MCF 10A (cell line): ENCODE measurements around the gene MPZL1. TPM values are rescaled to one million over a fixed set of nuclear protein-coding genes. Genes with fewer than 3 reads are reported as not detected.

Source experiments
- BruUV-seq: library from RNA; stranded (reverse); fragments of 400-500 nt; replicated peaks from 2 replicates; lab custom pipeline; 2021; lab: Mats Ljungman, UMichigan
- CTCF ChIA-PET: fragments of 300-600 bp; sonication (Branson Sonifier 250); formaldehyde crosslinking; extraction: SDS; loops from one replicate; lab custom pipeline; 2021; ENCODE audit warnings: antibody characterized with exemption, inconsistent platforms; lab: Yijun Ruan, JAX
- POLR2A ChIA-PET: fragments of 300-600, 350-650 bp; sonication (Branson Sonifier 250); formaldehyde crosslinking; extraction: SDS; loops from one replicate; lab custom pipeline; 2020; ENCODE audit warnings: antibody characterized with exemption, inconsistent platforms; lab: Yijun Ruan, JAX
- DNase-seq: peaks from one replicate; pipeline ENCODE4 v3.0.0-alpha.2; 2018; ENCODE audit not compliant: unreplicated experiment
- H3K27ac Mint-ChIP-seq: one replicate; pipeline ENCODE4 v1.8.0; 2022; ENCODE audit warnings: mild to moderate bottlenecking, low read depth, mixed read lengths; ENCODE audit not compliant: unreplicated experiment
- H3K27me3 Mint-ChIP-seq: one replicate; pipeline ENCODE4 v1.8.0; 2022; ENCODE audit warnings: mixed read lengths; ENCODE audit not compliant: insufficient read depth, unreplicated experiment
- H3K36me3 Mint-ChIP-seq: one replicate; pipeline ENCODE4 v1.8.0; 2022; ENCODE audit warnings: mild to moderate bottlenecking, moderate library complexity, mixed read lengths; ENCODE audit not compliant: insufficient read depth, unreplicated experiment
- H3K4me1 Mint-ChIP-seq: one replicate; pipeline ENCODE4 v1.8.0; 2022; ENCODE audit warnings: mixed read lengths; ENCODE audit not compliant: insufficient read depth, unreplicated experiment
- H3K4me3 Mint-ChIP-seq: one replicate; pipeline ENCODE4 v1.8.0; 2022; ENCODE audit warnings: mild to moderate bottlenecking, moderate library complexity, mixed read lengths; ENCODE audit not compliant: unreplicated experiment
- H3K9me3 Mint-ChIP-seq: one replicate; pipeline ENCODE4 v1.8.0; 2022; ENCODE audit warnings: mixed read lengths; ENCODE audit not compliant: unreplicated experiment
- intact Hi-C: fragments of 100-400 bp; cut with micrococcal nuclease; formaldehyde crosslinking; loops from 2 replicates; pipeline ENCODE4 v1.14.1; 2022
- total RNA-seq: library from RNA; stranded (reverse); gene quantifications from 2 replicates; pipeline ENCODE4 v1.2.3, GENCODE V29; 2022
- TF ChIP-seq, protein P1 (sequence below): fragments of 200-600 bp; IDR thresholded peaks from one replicate; pipeline ENCODE4 v1.8.0; 2022; ENCODE audit warnings: antibody characterized with exemption, mild to moderate bottlenecking; ENCODE audit not compliant: unreplicated experiment

Gene MPZL1
- total RNA-seq, 1 experiment from 2014 or later = 169 TPM

DNA sequence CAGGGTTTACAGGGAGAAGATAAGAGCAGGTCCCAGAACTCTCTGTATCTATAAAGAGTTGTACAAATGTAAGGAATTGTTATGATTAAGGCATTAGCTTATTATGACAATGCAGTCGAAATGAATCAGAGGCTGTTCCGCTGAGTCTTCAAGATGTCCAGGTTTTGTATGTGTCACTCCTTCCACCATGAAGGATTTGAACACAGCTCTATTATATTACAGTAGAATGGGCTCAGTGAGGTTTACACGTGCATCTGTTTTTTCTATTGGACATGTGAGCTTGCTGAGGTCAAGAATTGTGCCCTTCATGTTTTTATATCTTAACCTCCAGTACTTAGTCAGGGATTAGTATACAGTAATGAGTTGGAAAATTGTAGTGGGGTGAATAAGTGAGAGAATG is 86.3 kb downstream of the MPZL1 start:
- ChIA-PET POLR2A (interaction anchor here (0.6 to 3.4 kb wide), 12 partner anchors 8 to 291 kb away, joined by 3 to 18 read pairs (median 6); partner anchors contain the start of genes DCAF6 and MPZL1), CTCF (interaction anchor here (0.6 to 1.9 kb wide), 15 partner anchors 9 to 407 kb away, joined by 3 to 9 read pairs (median 3); partner anchors contain the start of gene MPZL1)
- Mint-ChIP-seq H3K27ac (no peak overlapping the region), H3K4me1 (peaks cover 23% of the 10 kb centered on the region), H3K4me3 (no peak overlapping the region), H3K27me3 (no peaks in the 10 kb centered on the region), H3K36me3 (no peaks in the 10 kb centered on the region), H3K9me3 (peaks cover 8% of the 10 kb centered on the region)
- BruUV-seq = no TSS peak
- no peak for DNase-seq
- TF ChIP-seq, protein P1, sequence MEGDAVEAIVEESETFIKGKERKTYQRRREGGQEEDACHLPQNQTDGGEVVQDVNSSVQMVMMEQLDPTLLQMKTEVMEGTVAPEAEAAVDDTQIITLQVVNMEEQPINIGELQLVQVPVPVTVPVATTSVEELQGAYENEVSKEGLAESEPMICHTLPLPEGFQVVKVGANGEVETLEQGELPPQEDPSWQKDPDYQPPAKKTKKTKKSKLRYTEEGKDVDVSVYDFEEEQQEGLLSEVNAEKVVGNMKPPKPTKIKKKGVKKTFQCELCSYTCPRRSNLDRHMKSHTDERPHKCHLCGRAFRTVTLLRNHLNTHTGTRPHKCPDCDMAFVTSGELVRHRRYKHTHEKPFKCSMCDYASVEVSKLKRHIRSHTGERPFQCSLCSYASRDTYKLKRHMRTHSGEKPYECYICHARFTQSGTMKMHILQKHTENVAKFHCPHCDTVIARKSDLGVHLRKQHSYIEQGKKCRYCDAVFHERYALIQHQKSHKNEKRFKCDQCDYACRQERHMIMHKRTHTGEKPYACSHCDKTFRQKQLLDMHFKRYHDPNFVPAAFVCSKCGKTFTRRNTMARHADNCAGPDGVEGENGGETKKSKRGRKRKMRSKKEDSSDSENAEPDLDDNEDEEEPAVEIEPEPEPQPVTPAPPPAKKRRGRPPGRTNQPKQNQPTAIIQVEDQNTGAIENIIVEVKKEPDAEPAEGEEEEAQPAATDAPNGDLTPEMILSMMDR = no peak
- intact Hi-C loops = loop anchor here (10.0 kb wide), 1 partner anchor 253 kb away; the partner anchor contains the start of gene CREG1

DNA sequence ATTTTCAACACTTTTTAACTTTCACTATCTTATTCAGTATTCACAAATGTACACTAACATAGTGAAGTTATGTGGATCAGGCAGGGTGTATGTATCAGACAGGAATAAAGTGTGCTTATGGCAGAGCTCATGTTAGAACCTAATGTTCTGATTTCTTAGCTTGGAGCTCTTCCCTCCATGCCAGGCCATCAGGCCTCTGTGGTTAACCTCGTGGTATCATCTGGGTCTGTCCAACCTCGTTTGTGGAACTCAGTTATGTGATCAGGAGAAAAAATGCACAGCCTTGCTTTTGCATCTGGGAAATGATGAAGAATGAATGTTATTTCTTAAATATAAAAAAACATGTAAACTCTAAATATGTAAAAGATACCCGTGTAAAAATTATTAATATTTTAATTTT is 86.9 kb downstream of the MPZL1 start:
- Mint-ChIP-seq H3K4me1 (peaks cover 18% of the 10 kb centered on the region), H3K27me3 (no peaks in the 10 kb centered on the region), H3K9me3 (peaks cover 9% of the 10 kb centered on the region), H3K4me3 (no peak overlapping the region), H3K36me3 (no peaks in the 10 kb centered on the region), H3K27ac (no peak overlapping the region)
- ChIA-PET POLR2A (interaction anchor here (0.6 to 3.4 kb wide), 11 partner anchors 8 to 291 kb away, joined by 3 to 18 read pairs (median 6); partner anchors contain the start of genes DCAF6 and MPZL1), CTCF (interaction anchor here (0.5 to 1.9 kb wide), 10 partner anchors 16 to 407 kb away, joined by 3 to 8 read pairs (median 3); partner anchors contain the start of gene MPZL1)
- no TSS peak for BruUV-seq
- intact Hi-C loops = loop anchor here (10.0 kb wide), 1 partner anchor 254 kb away; the partner anchor contains the start of gene CREG1
- no peak for DNase-seq
- TF ChIP-seq, protein P1 = no peak

DNA sequence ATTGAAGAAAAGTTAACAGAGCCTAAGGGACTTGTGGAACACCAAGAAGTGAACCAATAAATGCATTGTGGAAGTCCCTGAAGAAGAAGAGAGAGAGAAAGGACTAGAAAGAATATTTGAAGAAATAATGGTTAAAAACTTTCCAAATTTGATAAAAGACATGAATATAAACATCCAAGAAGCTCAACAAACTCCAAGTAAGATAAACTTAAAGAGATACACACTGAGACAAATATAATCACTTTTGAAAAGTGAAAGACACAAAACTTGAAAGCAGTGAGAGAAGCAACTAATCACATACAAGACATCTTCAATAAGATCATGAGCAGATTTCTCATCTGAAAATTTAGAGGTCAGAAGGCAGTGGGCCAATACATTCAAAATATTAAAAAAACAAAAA is 91.2 kb downstream of the MPZL1 start:
- ChIA-PET POLR2A (interaction anchor here (0.6 to 0.7 kb wide), 2 partner anchors 65 to 1507 kb away, joined by 3 to 4 read pairs; no protein-coding TSS in a partner anchor), CTCF (interaction anchor here (1.1 kb wide), 1 partner anchor 105 kb away, joined by 3 read pairs; no protein-coding TSS in a partner anchor)
- Mint-ChIP-seq H3K36me3 (no peaks in the 10 kb centered on the region), H3K27me3 (no peaks in the 10 kb centered on the region), H3K4me3 (no peak overlapping the region), H3K27ac (no peak overlapping the region), H3K9me3 (peaks cover 19% of the 10 kb centered on the region), H3K4me1 (peaks cover 6% of the 10 kb centered on the region)
- BruUV-seq = no TSS peak
- DNase-seq = no peak
- TF ChIP-seq, protein P1 = no peak
- intact Hi-C loops = no loop called here

DNA sequence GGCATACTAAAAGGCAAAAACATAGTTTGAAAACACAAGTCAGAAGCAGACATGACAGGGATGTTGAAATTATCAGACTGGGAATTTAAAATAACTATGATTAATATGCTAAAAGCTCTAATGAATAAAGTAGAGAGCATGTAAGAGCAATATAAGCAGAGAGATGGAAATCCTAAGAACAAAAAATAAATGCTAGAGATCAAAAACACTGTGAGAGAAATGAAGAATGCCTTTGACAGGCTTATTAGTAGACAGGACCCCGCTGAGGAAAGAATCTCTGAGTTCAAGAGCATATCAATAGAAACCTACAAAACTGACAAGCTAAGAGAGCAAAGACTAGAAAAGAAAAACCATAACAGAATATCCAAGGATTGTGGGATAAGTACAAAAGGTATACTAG is 93.9 kb downstream of the MPZL1 start:
- Mint-ChIP-seq H3K27me3 (no peaks in the 10 kb centered on the region), H3K27ac (no peak overlapping the region), H3K36me3 (no peaks in the 10 kb centered on the region), H3K4me1 (peaks cover 9% of the 10 kb centered on the region), H3K4me3 (no peak overlapping the region), H3K9me3 (peaks cover 19% of the 10 kb centered on the region)
- ChIA-PET CTCF (interaction anchor here (0.7 kb wide), 2 partner anchors 23 to 1633 kb away, joined by 4 to 5 read pairs; no protein-coding TSS in a partner anchor), POLR2A (interaction anchor here (0.7 to 0.9 kb wide), 2 partner anchors 26 to 120 kb away, joined by 3 read pairs; no protein-coding TSS in a partner anchor)
- TF ChIP-seq, protein P1 = no peak
- no peak for DNase-seq
- BruUV-seq = no TSS peak
- intact Hi-C loops = no loop called here
